ENCODE data around the gene PTPRJ.

GRCh38 chr11:47989779-47990178, 9.4 kb downstream of the PTPRJ start:
- TF ChIP-seq POLR2AphosphoS5 (IDR thresholded peaks at IDR 0.05; ENCODE audit: low read depth, low read length) (no peak), POLR2A (IDR thresholded peaks at IDR 0.05; ENCODE audit: low read depth, low read length) (no peak), TAF1 (IDR thresholded peaks at IDR 0.05; ENCODE audit: borderline replicate concordance, low read depth, low read length) (no peak)

Data from GM12892 (cell line).